ENCODE results near the gene BRCA2. TPM values are rescaled to one million over a fixed set of nuclear protein-coding genes. Genes with fewer than 3 reads are reported as not detected.

The BRCA2 gene
- total RNA-seq, 4 donors from 2014 or later: 0.94 to 3.6 (median 2.4) TPM

- no peak for TF ChIP-seq CTCF (IDR thresholded peaks at IDR 0.05; ENCODE audit: low read depth)
Observed at GRCh38 chr13:32391101-32391619, 75.9 kb downstream of the BRCA2 start.

- TF ChIP-seq CTCF (IDR thresholded peaks at IDR 0.05; ENCODE audit: low read depth): no peak
Observed at GRCh38 chr13:32403108-32403507, 87.8 kb downstream of the BRCA2 start.

GRCh38 chr13:32407854-32408253 is 92.5 kb downstream of the BRCA2 start:
- TF ChIP-seq CTCF (IDR thresholded peaks at IDR 0.05; ENCODE audit: low read depth): no peak

GRCh38 chr13:32408296-32409000 is 93.1 kb downstream of the BRCA2 start:
- TF ChIP-seq CTCF (IDR thresholded peaks at IDR 0.05; ENCODE audit: low read depth): no peak

GRCh38 chr13:32409001-32409313 is 93.6 kb downstream of the BRCA2 start:
- TF ChIP-seq CTCF (IDR thresholded peaks at IDR 0.05; ENCODE audit: low read depth): no peak

- no peak for TF ChIP-seq CTCF (IDR thresholded peaks at IDR 0.05; ENCODE audit: low read depth)
Observed at GRCh38 chr13:32409561-32410421, 94.5 kb downstream of the BRCA2 start.

- no peak for TF ChIP-seq CTCF (IDR thresholded peaks at IDR 0.05; ENCODE audit: low read depth)
Observed at GRCh38 chr13:32413284-32413683, 98.0 kb downstream of the BRCA2 start.
